HEK293T (cell line): Measurements from ENCODE around the gene MTOR.

ENCODE experiments used
- ELF4 ChIP-seq: fragments of 450-650 bp; IDR thresholded peaks from 2 replicates; pipeline ENCODE4 v1.6.1; 2017; ENCODE audit warnings: antibody characterized with exemption
- FOXM1 ChIP-seq: fragments of 450-650 bp; IDR thresholded peaks from 2 replicates; pipeline ENCODE4 v1.6.1; 2017; ENCODE audit warnings: mild to moderate bottlenecking, borderline replicate concordance
- HDGF ChIP-seq: fragments of 450-650 bp; IDR thresholded peaks from 2 replicates; pipeline ENCODE4 v1.6.1; 2017; ENCODE audit warnings: antibody characterized with exemption, borderline replicate concordance
- SP1 ChIP-seq: fragments of 450-650 bp; IDR thresholded peaks from 2 replicates; pipeline ENCODE4 v1.6.1; 2017

DNA sequence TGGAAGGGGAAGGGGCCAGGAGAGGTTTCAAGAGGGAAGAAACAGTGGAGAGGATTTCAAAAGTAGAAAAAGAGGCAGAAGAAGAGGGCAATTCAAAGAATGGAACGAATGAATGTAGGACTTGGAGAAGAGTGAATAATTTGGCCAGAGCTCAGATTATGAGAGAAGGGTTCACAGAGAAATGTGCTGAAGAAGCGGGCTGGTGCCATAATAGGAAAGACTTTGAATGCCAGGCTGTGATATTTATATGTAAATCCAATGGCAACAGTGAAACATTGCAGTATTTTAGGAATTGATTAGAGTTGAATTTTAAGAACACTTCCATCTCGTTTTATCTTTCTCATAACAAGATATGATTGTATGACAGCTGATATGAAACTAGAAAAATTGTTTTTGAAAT is 109.2 kb downstream of the MTOR start:
- TF ChIP-seq FOXM1 (no peak), SP1 (no peak), HDGF (no peak), ELF4 (no peak)
